Body of pancreas (tissue), 4 donors: ENCODE data around the gene MED13L.

Experiments
- POLR2A ChIP-seq, 3 donors: fragments of 450-650 bp; IDR thresholded peaks; one replicate each; pipeline ENCODE4 v1.6.1; 2016; ENCODE audit warnings: antibody characterized with exemption in 3 of 3, mild to moderate bottlenecking in 2 of 3
- TF ChIP-seq, protein P1 (sequence below), 7 experiments: fragments of 450-650 bp in 4 of 7; fragments of 200-600 bp in 3 of 7; sonication (generic) in 3 of 7; IDR thresholded peaks; one replicate each; pipeline ENCODE4 v1.5.1; 2016 to 2019; ENCODE audit warnings: antibody characterized with exemption in 7 of 7

DNA sequence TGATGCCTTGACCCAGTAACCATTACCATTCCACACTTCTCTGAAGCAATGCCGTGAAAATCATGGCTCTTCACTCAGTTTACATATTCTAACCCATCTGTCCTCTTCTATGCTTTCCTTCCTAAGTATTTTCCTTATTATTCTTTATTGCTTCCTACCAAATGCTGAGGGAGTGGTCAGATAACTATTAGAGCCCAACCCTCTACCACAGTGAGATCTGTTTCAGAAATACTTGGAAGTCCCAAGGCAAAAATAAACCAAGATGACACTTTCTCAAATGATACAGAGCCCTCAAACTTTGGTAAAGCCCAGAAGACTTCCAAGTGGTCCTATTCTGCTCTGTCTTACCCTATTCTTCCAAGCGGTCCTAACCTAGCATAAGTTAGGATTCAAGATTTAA lies 68.0 kb downstream of the MED13L start:
- TF ChIP-seq, protein P1, sequence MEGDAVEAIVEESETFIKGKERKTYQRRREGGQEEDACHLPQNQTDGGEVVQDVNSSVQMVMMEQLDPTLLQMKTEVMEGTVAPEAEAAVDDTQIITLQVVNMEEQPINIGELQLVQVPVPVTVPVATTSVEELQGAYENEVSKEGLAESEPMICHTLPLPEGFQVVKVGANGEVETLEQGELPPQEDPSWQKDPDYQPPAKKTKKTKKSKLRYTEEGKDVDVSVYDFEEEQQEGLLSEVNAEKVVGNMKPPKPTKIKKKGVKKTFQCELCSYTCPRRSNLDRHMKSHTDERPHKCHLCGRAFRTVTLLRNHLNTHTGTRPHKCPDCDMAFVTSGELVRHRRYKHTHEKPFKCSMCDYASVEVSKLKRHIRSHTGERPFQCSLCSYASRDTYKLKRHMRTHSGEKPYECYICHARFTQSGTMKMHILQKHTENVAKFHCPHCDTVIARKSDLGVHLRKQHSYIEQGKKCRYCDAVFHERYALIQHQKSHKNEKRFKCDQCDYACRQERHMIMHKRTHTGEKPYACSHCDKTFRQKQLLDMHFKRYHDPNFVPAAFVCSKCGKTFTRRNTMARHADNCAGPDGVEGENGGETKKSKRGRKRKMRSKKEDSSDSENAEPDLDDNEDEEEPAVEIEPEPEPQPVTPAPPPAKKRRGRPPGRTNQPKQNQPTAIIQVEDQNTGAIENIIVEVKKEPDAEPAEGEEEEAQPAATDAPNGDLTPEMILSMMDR (IDR thresholded peaks at IDR 0.05), result no peak
- TF ChIP-seq POLR2A (IDR thresholded peaks at IDR 0.05), result no peak
